GM13977 (cell line): Measurements from ENCODE around the gene SORCS1.

Experiments
- DNase-seq: peaks from one replicate; pipeline ENCODE4 v3.0.0; 2012; ENCODE audit warnings: low spot score
- in situ Hi-C: fragments of 300-500 bp; cut with MboI; formaldehyde crosslinking; loops from one replicate; pipeline ENCODE4 v1.12.0; 2022; ENCODE audit warnings: low sequenced_read_pairs, low pct_unique_long_range_greater_than_20kb, mixed read lengths, inconsistent platforms; ENCODE audit not compliant: unreplicated experiment
- TF ChIP-seq, protein P1 (sequence below): IDR thresholded peaks from 2 replicates; pipeline ENCODE4 v1.5.1; 2012; ENCODE audit warnings: mild to moderate bottlenecking, control low read depth; ENCODE audit not compliant: insufficient read depth; ENCODE audit errors: extremely low read depth, missing control alignments

Gene SORCS1

DNA sequence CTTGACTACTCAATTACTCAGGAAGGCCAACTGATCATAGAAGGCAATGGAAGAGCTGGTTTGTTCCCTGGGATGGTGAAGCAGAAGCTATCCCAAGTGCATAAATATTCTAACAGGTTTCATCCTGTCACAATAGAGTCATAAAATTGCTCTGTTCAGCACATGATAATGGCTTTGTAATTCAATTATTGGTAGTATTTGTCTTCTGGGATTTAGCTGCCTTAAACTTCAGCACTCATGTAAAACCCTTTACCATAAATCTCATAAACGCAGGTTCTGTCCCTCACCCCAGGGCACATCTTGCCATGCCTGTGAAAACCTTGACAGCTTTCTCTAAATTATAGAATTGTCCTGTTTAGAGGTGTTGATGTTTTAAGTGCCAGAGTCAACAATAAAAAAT lies 417.6 kb downstream of the SORCS1 start:
- TF ChIP-seq, protein P1, sequence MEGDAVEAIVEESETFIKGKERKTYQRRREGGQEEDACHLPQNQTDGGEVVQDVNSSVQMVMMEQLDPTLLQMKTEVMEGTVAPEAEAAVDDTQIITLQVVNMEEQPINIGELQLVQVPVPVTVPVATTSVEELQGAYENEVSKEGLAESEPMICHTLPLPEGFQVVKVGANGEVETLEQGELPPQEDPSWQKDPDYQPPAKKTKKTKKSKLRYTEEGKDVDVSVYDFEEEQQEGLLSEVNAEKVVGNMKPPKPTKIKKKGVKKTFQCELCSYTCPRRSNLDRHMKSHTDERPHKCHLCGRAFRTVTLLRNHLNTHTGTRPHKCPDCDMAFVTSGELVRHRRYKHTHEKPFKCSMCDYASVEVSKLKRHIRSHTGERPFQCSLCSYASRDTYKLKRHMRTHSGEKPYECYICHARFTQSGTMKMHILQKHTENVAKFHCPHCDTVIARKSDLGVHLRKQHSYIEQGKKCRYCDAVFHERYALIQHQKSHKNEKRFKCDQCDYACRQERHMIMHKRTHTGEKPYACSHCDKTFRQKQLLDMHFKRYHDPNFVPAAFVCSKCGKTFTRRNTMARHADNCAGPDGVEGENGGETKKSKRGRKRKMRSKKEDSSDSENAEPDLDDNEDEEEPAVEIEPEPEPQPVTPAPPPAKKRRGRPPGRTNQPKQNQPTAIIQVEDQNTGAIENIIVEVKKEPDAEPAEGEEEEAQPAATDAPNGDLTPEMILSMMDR = no peak
- DNase-seq = no peak
- in situ Hi-C loops = no loop called here

GRCh38 chr10:106741006-106741530 lies 423.4 kb downstream of the SORCS1 start:
- TF ChIP-seq, protein P1 = no peak
- in situ Hi-C loops = no loop called here
- DNase-seq = no peak

DNA sequence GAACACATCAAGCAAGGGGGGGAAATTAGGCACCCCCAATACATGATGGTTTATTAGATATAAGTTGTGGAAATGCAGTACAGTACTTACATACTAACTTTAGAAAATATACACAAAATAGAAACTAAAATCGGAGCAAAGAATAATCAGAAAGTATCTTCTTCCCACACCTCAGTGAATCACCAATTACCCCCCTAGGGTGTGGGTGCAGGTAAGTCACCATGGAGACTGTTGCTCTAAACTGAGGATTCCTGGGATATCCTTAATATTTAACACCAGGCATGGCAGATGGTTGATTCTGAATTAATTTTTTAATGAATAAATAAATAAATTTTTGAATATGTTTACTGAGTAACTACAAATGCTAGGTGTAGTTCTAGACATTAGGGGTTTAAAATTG lies 424.4 kb downstream of the SORCS1 start:
- no peak for DNase-seq
- TF ChIP-seq, protein P1 = no peak
- in situ Hi-C loops = no loop called here

DNA sequence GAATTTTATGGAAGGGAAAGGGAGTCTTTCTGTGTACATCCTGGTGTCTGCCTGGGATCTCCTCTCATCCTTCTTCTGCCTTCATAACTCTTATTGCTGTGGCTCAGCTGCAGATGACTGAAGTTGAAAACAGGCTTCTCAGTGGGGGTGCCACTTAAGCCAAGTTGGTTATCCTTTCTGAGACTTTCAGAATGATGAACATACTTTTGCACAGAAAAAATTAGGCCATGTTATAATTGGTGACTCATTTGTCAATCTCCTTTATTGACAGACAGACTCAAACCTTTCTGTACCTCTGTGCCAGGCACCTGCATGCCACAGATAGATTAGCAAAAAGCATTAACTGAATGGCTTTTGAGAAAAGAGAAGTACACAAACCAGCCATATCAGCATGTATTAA lies 430.3 kb downstream of the SORCS1 start:
- DNase-seq = no peak
- in situ Hi-C loops = no loop called here
- TF ChIP-seq, protein P1 = no peak

DNA sequence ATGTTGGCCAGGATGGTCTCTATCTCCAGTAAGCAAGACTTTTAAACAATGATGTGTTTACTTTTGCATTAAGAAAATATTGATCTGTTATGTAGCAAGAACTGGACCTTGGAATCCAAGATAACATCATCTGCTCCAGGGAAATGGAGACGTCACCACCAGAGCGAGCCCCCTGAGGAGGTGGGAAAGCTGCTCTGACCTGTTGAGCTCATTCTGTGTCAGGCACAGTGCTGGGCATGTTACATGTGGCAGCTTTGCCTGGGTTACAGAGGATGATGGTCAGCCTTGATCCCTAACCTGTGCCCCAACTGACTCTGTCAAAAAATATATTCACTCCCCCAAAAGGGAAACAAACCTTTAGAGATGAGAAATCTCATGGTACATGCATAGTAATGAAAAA lies 436.3 kb downstream of the SORCS1 start:
- in situ Hi-C loops = no loop called here
- TF ChIP-seq, protein P1 = no peak
- no peak for DNase-seq

DNA sequence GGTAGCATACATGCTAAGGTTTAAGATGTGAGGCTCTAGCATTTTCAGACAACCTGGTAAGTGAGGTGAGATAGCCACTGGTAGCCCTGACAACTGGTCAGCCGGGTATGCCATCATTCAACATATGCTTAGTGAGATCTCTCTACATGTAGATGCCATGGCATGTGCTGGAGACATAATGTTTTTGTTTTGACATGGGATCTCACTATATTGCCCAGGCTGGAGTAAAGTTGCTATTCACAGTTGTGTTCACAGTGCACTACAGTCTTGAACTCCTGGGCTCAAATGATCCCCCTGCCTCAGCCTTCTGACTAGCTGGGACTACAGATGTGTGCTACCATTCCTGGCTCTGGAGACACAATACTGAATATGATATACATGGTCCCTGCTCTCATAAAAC lies 437.3 kb downstream of the SORCS1 start:
- in situ Hi-C loops = no loop called here
- no peak for DNase-seq
- TF ChIP-seq, protein P1 = no peak

DNA sequence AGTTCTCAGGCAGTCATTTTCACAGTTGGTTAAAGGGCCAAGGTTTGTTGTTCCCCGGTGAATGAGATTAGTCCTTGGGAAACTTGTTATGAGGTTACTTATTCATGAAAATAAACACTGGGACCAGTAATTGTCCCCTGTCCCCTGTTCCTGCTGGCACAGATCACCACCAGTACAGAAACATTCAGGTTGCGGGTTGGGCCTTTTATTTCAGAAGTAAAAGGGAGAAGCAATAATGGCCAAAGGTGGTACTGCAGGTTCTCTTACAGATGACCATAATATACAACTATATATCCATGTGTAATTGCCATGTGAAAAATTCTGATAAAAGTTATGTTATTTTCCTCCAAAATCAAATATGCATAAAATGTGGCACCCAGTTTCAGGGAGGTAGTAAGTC lies 442.0 kb downstream of the SORCS1 start:
- in situ Hi-C loops = no loop called here
- TF ChIP-seq, protein P1 = no peak
- DNase-seq = no peak
